Measurements from ENCODE around the gene AGAP3.

DNA sequence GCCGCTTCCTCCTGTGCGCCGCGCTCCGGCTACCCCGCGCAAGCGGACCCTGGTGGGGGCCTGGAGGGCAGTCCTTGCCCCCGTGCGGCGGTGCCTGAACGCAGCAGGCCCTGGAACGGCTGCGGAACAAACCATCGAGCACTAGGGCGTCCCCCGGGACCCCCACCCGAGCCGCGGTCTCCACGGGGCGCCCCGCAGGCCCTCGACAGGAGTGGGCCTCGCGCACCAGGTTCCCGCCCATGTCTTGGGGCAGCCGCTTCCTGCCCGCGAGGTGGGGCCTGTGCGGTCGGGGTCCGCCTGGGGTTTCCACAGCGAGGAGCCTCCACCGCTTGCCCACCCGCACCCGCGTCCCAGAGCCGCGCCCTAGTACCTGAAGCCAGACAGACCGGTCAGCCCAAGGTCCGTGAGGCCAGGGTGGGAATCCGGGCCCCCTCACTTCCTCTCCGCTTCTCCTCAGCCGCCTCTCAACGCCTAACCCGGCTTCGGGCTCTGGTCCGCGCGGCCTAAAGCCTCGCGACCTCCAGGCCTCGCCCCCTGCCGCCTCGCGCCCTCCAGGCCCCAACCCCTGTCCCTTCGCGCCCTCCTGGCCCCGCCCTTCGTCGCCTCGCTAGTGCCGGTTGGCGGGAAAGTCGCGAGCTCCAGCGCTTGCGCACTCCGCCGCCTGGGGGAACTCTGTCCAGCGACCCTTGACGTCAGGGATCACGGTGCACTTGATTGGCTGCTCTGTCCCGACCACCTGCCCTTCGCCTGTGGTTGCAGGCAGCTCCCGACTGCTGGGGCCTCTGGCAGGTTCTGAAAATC lies 88.2 kb downstream of the AGAP3 start:
- TF ChIP-seq, protein P1, sequence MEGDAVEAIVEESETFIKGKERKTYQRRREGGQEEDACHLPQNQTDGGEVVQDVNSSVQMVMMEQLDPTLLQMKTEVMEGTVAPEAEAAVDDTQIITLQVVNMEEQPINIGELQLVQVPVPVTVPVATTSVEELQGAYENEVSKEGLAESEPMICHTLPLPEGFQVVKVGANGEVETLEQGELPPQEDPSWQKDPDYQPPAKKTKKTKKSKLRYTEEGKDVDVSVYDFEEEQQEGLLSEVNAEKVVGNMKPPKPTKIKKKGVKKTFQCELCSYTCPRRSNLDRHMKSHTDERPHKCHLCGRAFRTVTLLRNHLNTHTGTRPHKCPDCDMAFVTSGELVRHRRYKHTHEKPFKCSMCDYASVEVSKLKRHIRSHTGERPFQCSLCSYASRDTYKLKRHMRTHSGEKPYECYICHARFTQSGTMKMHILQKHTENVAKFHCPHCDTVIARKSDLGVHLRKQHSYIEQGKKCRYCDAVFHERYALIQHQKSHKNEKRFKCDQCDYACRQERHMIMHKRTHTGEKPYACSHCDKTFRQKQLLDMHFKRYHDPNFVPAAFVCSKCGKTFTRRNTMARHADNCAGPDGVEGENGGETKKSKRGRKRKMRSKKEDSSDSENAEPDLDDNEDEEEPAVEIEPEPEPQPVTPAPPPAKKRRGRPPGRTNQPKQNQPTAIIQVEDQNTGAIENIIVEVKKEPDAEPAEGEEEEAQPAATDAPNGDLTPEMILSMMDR (IDR thresholded peaks at IDR 0.05) = no peak
- no peak for TF ChIP-seq POLR2A (IDR thresholded peaks at IDR 0.05)

Data from uterus (tissue), 2 donors.